GM23338 (cell line): ENCODE results near the gene DACT2. TPM values are rescaled to one million over a fixed set of nuclear protein-coding genes. Genes with fewer than 3 reads are reported as not detected.
A peak's percentile ranks its signal among the peaks of the same experiment; 100 is the strongest.

Experiments used
- ATAC-seq: fragments of 200-7000 bp; cut with Tn5 transposase; 3 replicates; pipeline ENCODE4 v1.9.1; 2020
- DNase-seq: peaks from one replicate; pipeline ENCODE4 v3.0.0-alpha.2; 2015; ENCODE audit warnings: low spot score
- H2AFZ ChIP-seq: fragments of 200-600 bp; sonication (generic); 2 replicates; pipeline ENCODE4 v1.8.0; 2016; ENCODE audit warnings: antibody characterized with exemption, mild to moderate bottlenecking, moderate library complexity
- H3F3A ChIP-seq: fragments of 200-600 bp; sonication (generic); replicated peaks from 2 replicates; pipeline ENCODE4 v1.8.0; 2017; ENCODE audit warnings: antibody characterized with exemption, mixed run types, low read depth
- H3K27ac ChIP-seq: fragments of 200-600 bp; sonication (generic); 2 replicates; pipeline ENCODE4 v1.6.1; 2016; ENCODE audit warnings: low read depth
- H3K27me3 ChIP-seq: fragments of 200-600 bp; sonication (generic); 2 replicates; pipeline ENCODE4 v1.8.0; 2016; ENCODE audit warnings: mild to moderate bottlenecking, mixed run types, moderate library complexity; ENCODE audit not compliant: insufficient read depth
- H3K36me3 ChIP-seq: fragments of 200-600 bp; sonication (generic); 2 replicates; pipeline ENCODE4 v1.8.0; 2016; ENCODE audit warnings: mild to moderate bottlenecking; ENCODE audit not compliant: insufficient read depth
- H3K4me1 ChIP-seq: fragments of 200-600 bp; sonication (generic); 2 replicates; pipeline ENCODE4 v1.8.0; 2016; ENCODE audit warnings: mild to moderate bottlenecking, moderate library complexity; ENCODE audit not compliant: insufficient read depth
- H3K4me2 ChIP-seq: fragments of 200-600 bp; sonication (generic); 2 replicates; pipeline ENCODE4 v1.7.1; 2017; ENCODE audit warnings: mixed run types
- H3K4me3 ChIP-seq: fragments of 200-600 bp; sonication (generic); 2 replicates; pipeline ENCODE4 v1.6.1; 2016; ENCODE audit warnings: mixed run types
- H3K79me2 ChIP-seq: fragments of 200-600 bp; sonication (generic); replicated peaks from 2 replicates; pipeline ENCODE4 v1.8.0; 2017; ENCODE audit warnings: mild to moderate bottlenecking; ENCODE audit not compliant: insufficient read depth
- H3K9me2 ChIP-seq: fragments of 200-600 bp; sonication (generic); 2 replicates; pipeline ENCODE4 v1.8.0; 2017; ENCODE audit not compliant: insufficient read depth
- H4K20me1 ChIP-seq: fragments of 200-600 bp; sonication (generic); replicated peaks from 2 replicates; pipeline ENCODE4 v1.8.0; 2017; ENCODE audit warnings: mild to moderate bottlenecking; ENCODE audit not compliant: insufficient read depth
- H3K27ac Mint-ChIP-seq: 2 replicates; pipeline ENCODE4 v1.8.0; 2020; ENCODE audit warnings: inconsistent platforms, mild to moderate bottlenecking, moderate library complexity, mixed read lengths
- H3K27me3 Mint-ChIP-seq: 3 replicates; pipeline ENCODE4 v1.8.0; 2022; ENCODE audit warnings: low read depth, mild to moderate bottlenecking, moderate library complexity, mixed read lengths, inconsistent platforms; ENCODE audit not compliant: insufficient read depth, poor library complexity
- H3K36me3 Mint-ChIP-seq: 3 replicates; pipeline ENCODE4 v1.8.0; 2021; ENCODE audit warnings: low read depth, mild to moderate bottlenecking, inconsistent platforms, moderate library complexity, mixed read lengths
- H3K4me1 Mint-ChIP-seq: 3 replicates; pipeline ENCODE4 v1.8.0; 2020; ENCODE audit warnings: mild to moderate bottlenecking, inconsistent platforms, mixed read lengths
- H3K4me3 Mint-ChIP-seq: 3 replicates; pipeline ENCODE4 v1.8.0; 2021; ENCODE audit warnings: moderate library complexity, mild to moderate bottlenecking, inconsistent platforms, mixed read lengths
- H3K9me3 Mint-ChIP-seq: 3 replicates; pipeline ENCODE4 v1.8.0; 2020; ENCODE audit warnings: moderate library complexity, mild to moderate bottlenecking, inconsistent platforms, mixed read lengths
- CREB1 ChIP-seq: fragments of 250-450 bp; sonication (Bioruptor Pico); IDR thresholded peaks from 2 replicates; pipeline ENCODE4 v1.5.0; 2020; ENCODE audit warnings: low read depth, mild to moderate bottlenecking, moderate library complexity
- CTCF ChIP-seq, 2 experiments: fragments of 200-600 bp in 1 of 2; sonication (generic) in 1 of 2; conservative IDR thresholded peaks; 2 replicates each; pipeline versions ENCODE4 v1.5.1 to v1.6.1; 2016 to 2017; ENCODE audit warnings: antibody characterized with exemption in 2 of 2, low read depth in 2 of 2, mild to moderate bottlenecking in 2 of 2, moderate library complexity in 1 of 2
- EZH2 ChIP-seq: fragments of 200-600 bp; sonication (generic); IDR thresholded peaks from one replicate; pipeline ENCODE4 v1.8.0; 2017; ENCODE audit warnings: antibody characterized with exemption, mild to moderate bottlenecking, low read depth; ENCODE audit not compliant: unreplicated experiment
- EZH2phosphoT487 ChIP-seq: fragments of 200-600 bp; sonication (generic); IDR thresholded peaks from one replicate; pipeline ENCODE4 v1.8.1; 2018; ENCODE audit warnings: antibody characterized with exemption; ENCODE audit not compliant: unreplicated experiment
- JUNB ChIP-seq: IDR thresholded peaks from one replicate; pipeline ENCODE4 v1.6.1; 2016; ENCODE audit warnings: antibody characterized with exemption; ENCODE audit not compliant: unreplicated experiment
- NANOG ChIP-seq: IDR thresholded peaks from 2 replicates; pipeline ENCODE4 v1.6.1; 2016; ENCODE audit warnings: antibody characterized with exemption, borderline replicate concordance
- POLR2AphosphoS5 ChIP-seq: IDR thresholded peaks from 2 replicates; pipeline ENCODE4 v1.6.1; 2016; ENCODE audit warnings: antibody characterized with exemption, low read depth
- STAT1 ChIP-seq: IDR thresholded peaks from one replicate; pipeline ENCODE4 v1.6.1; 2016; ENCODE audit warnings: antibody characterized with exemption; ENCODE audit not compliant: unreplicated experiment
- ZNF114 ChIP-seq: fragments of 250-450 bp; sonication (Bioruptor Pico); IDR thresholded peaks from 2 replicates; pipeline ENCODE4 v1.5.0; 2020; ENCODE audit warnings: mild to moderate bottlenecking, moderate library complexity
- ZNF331 ChIP-seq: fragments of 250-450 bp; sonication (Bioruptor Pico); IDR thresholded peaks from 2 replicates; pipeline ENCODE4 v1.5.0; 2020; ENCODE audit warnings: low read depth, mild to moderate bottlenecking, moderate library complexity
- polyA plus RNA-seq: library from polyadenylated mRNA; unstranded; fragments of >200 nt; fragmentation: Nextera tagmentation; extraction: Ambion mirVana; gene quantifications from 2 replicates; pipeline ENCODE4 v1.2.1, GENCODE V29; 2016
- total RNA-seq: library from RNA; depleted of rRNA; stranded (reverse); fragments of >200 nt; shearing (Covaris generic); gene quantifications from 2 replicates; pipeline ENCODE4 v1.2.3, GENCODE V29; 2014
- TF ChIP-seq, protein P1 (sequence below): IDR thresholded peaks from one replicate; pipeline ENCODE4 v1.6.1; 2018; ENCODE audit warnings: antibody characterized with exemption; ENCODE audit not compliant: unreplicated experiment
- TF ChIP-seq, protein P2 (sequence below): IDR thresholded peaks from 2 replicates; pipeline ENCODE4 v1.6.1; 2016; ENCODE audit warnings: antibody characterized with exemption

DACT2 gene
- total and polyA plus RNA-seq, 2 experiments from 2014 or later: 1.8 to 10.6 TPM

GRCh38 chr6:168361766-168362165 is 42.2 kb upstream of the DACT2 start:
- peaks cover 1% of the 10 kb centered on the region for H3K27me3 Mint-ChIP-seq
- H3K4me2 ChIP-seq: no peak overlapping the region
- H3F3A ChIP-seq: no peaks in the 10 kb centered on the region
- no peaks in the 10 kb centered on the region for H3K79me2 ChIP-seq
- no peak overlapping the region for H3K27ac ChIP-seq
- peaks cover 35% of the 10 kb centered on the region for H3K9me3 Mint-ChIP-seq
- H3K4me1 Mint-ChIP-seq: peaks cover 4% of the 10 kb centered on the region; the same call in 2 of the 3 replicates
- no peak for DNase-seq
- H2AFZ ChIP-seq: no peak overlapping the region
- no peaks in the 10 kb centered on the region for H4K20me1 ChIP-seq
- no peak overlapping the region for H3K4me3 Mint-ChIP-seq
- no peak overlapping the region for H3K27ac Mint-ChIP-seq
- TF ChIP-seq POLR2AphosphoS5 (no peak), JUNB (no peak)
- TF ChIP-seq, protein P1, sequence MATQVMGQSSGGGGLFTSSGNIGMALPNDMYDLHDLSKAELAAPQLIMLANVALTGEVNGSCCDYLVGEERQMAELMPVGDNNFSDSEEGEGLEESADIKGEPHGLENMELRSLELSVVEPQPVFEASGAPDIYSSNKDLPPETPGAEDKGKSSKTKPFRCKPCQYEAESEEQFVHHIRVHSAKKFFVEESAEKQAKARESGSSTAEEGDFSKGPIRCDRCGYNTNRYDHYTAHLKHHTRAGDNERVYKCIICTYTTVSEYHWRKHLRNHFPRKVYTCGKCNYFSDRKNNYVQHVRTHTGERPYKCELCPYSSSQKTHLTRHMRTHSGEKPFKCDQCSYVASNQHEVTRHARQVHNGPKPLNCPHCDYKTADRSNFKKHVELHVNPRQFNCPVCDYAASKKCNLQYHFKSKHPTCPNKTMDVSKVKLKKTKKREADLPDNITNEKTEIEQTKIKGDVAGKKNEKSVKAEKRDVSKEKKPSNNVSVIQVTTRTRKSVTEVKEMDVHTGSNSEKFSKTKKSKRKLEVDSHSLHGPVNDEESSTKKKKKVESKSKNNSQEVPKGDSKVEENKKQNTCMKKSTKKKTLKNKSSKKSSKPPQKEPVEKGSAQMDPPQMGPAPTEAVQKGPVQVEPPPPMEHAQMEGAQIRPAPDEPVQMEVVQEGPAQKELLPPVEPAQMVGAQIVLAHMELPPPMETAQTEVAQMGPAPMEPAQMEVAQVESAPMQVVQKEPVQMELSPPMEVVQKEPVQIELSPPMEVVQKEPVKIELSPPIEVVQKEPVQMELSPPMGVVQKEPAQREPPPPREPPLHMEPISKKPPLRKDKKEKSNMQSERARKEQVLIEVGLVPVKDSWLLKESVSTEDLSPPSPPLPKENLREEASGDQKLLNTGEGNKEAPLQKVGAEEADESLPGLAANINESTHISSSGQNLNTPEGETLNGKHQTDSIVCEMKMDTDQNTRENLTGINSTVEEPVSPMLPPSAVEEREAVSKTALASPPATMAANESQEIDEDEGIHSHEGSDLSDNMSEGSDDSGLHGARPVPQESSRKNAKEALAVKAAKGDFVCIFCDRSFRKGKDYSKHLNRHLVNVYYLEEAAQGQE: no peak
- TF ChIP-seq, protein P2, sequence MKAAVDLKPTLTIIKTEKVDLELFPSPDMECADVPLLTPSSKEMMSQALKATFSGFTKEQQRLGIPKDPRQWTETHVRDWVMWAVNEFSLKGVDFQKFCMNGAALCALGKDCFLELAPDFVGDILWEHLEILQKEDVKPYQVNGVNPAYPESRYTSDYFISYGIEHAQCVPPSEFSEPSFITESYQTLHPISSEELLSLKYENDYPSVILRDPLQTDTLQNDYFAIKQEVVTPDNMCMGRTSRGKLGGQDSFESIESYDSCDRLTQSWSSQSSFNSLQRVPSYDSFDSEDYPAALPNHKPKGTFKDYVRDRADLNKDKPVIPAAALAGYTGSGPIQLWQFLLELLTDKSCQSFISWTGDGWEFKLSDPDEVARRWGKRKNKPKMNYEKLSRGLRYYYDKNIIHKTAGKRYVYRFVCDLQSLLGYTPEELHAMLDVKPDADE: no peak
- H3K4me1 ChIP-seq: no peaks in the 10 kb centered on the region
- H3K27me3 ChIP-seq: no peaks in the 10 kb centered on the region
- no peaks in the 10 kb centered on the region for H3K36me3 ChIP-seq
- H3K36me3 Mint-ChIP-seq: peaks cover 23% of the 10 kb centered on the region
- no peak overlapping the region for H3K4me3 ChIP-seq
- ATAC-seq: no peak
- no peaks in the 10 kb centered on the region for H3K9me2 ChIP-seq

DNA sequence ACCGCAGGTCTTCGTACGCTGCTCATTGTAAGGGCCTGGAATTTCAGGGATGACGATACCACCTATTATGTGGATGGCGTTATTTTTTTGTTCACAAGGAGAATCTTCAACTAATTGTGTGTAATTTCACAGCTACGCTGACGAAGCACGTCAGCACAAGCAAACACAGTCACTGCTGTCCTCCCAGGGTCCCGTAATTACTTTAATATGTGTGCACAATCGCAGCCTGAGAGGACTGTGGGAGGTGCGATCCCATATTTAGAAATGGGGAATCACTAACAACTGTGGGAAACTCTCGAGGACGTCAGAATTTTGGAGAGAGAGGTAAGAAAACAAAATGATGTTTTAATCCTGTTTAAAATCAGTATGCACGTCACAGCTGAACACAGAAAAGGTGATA is 40.2 kb upstream of the DACT2 start:
- H3F3A ChIP-seq: no peaks in the 10 kb centered on the region
- no peak overlapping the region for H3K27ac Mint-ChIP-seq
- TF ChIP-seq NANOG: no peak
- no peak for TF ChIP-seq EZH2phosphoT487
- TF ChIP-seq, protein P1: no peak
- no peak for TF ChIP-seq CTCF (conservative IDR thresholded peaks at IDR 0.05; ENCODE audit: low read depth in 2 of 2)
- TF ChIP-seq, protein P2: no peak
- no peak for TF ChIP-seq EZH2
- no peak for TF ChIP-seq ZNF331 (CRISPR knock-in tag)
- TF ChIP-seq POLR2AphosphoS5: no peak
- TF ChIP-seq ZNF114 (CRISPR knock-in tag): no peak
- no peak for TF ChIP-seq CREB1 (CRISPR knock-in tag)
- no peak for TF ChIP-seq STAT1

More for the DNA sequence above, 40.2 kb upstream of the DACT2 start:
- Histone ChIP-seq H3K4me2 (no peak overlapping the region), H3K4me1 (no peaks in the 10 kb centered on the region), H3K79me2 (no peaks in the 10 kb centered on the region), H2AFZ (peak overlapping the region; percentile 28; the same call in 1 of the 2 replicates), H4K20me1 (no peaks in the 10 kb centered on the region), H3K36me3 (no peaks in the 10 kb centered on the region), H3K27ac (no peak overlapping the region), H3K4me3 (no peak overlapping the region), H3K9me2 (no peaks in the 10 kb centered on the region), H3K27me3 (no peaks in the 10 kb centered on the region)
- Mint-ChIP-seq H3K4me3 (no peak overlapping the region), H3K36me3 (peaks cover 17% of the 10 kb centered on the region), H3K9me3 (peaks cover 28% of the 10 kb centered on the region), H3K4me1 (peaks cover 9% of the 10 kb centered on the region), H3K27me3 (peaks cover 6% of the 10 kb centered on the region)
- ATAC-seq (no peak), DNase-seq (no peak)
